Measurements from ENCODE around the gene TRIM17. TPM values are rescaled to one million over a fixed set of nuclear protein-coding genes. Genes with fewer than 3 reads are reported as not detected.
A peak's percentile ranks its signal among the peaks of the same experiment; 100 is the strongest.

The TRIM17 gene, protein sequence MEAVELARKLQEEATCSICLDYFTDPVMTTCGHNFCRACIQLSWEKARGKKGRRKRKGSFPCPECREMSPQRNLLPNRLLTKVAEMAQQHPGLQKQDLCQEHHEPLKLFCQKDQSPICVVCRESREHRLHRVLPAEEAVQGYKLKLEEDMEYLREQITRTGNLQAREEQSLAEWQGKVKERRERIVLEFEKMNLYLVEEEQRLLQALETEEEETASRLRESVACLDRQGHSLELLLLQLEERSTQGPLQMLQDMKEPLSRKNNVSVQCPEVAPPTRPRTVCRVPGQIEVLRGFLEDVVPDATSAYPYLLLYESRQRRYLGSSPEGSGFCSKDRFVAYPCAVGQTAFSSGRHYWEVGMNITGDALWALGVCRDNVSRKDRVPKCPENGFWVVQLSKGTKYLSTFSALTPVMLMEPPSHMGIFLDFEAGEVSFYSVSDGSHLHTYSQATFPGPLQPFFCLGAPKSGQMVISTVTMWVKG
- 0.30 TPM for total RNA-seq
- under 1 TPM in 3 of 4 donors, not detected in 1; 0.41 to 0.61 (median 0.41) TPM for polyA plus RNA-seq

DNA sequence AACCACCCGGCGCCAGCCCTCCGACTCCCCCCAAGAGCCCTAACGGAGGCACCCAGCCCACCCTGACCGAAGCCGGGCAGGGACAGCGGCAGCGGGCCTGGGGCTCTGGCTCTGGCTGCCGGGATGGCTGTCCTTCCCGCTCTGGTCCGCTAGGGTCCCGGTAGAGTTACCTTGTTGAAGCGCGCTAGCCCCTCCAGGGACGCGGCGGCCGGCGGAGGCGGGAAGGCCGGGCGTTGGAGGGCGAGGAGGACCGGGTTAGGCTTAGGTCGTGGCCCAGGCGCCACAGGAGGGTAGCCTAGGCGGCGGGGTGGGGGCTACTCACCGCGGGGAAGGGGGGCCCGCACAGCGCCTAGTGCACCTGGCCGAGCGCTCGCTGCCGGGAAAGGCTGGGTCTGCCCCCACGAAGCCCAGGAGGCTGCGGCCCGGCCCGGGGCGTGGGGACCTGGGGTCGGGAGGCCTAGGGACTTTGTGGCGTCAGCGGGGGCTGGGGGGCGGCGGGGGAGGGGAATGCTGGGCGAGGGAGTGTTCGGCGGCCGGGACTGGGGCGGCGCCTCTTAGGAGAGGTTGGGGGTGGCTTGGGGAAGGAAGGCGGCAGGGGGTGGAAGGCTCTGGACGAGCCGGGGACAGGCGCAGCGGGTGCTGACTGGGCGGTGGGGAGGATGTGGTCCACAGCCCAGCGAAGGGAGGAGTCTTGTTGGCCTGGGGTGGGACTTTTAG, at the start of gene TRIM17:
TRIM17 (minus strand) TSS at position 645 of the 717 bp plus-strand sequence. CDS start 1,789 bp downstream, outside the sequence.
- H3K36me3 ChIP-seq (ENCODE audit: control insufficient read depth, insufficient read depth, low read length), result no peaks in the 10 kb centered on the region
- peak within 1 kb of the TSS; percentile 80 to 88 (median 85) for H3K4me3 Mint-ChIP-seq
- H3K4me1 ChIP-seq (ENCODE audit: control insufficient read depth, insufficient read depth, low read length, poor library complexity, severe bottlenecking), result peaks cover 21% of the 10 kb centered on the region
- H3K27me3 Mint-ChIP-seq, result peaks cover 38% of the 10 kb centered on the region
- H3K9me3 Mint-ChIP-seq, result no peaks in the 10 kb centered on the region
- H3K27me3 ChIP-seq (ENCODE audit: control insufficient read depth, insufficient read depth, low read length), result peaks cover 10% of the 10 kb centered on the region
- H3K4me3 ChIP-seq (ENCODE audit: low read depth, low read length), result peak within 1 kb of the TSS; percentile 31
- peak within 1 kb of the TSS in 2 of 3 donors; percentile 12 to 45 for H3K27ac Mint-ChIP-seq
- peaks cover 4% of the 10 kb centered on the region for H3K36me3 Mint-ChIP-seq
- peaks cover 5 to 30% (median 17%) of the 10 kb centered on the region in 4 donors for H3K4me1 Mint-ChIP-seq
- no peaks in the 10 kb centered on the region for H3K9me3 ChIP-seq (ENCODE audit: control insufficient read depth in 2 of 2, low read length in 2 of 2)
- no peak within 1 kb of the TSS for H3K27ac ChIP-seq (ENCODE audit: insufficient read depth, low read length, poor library complexity, severe bottlenecking)
- DNase-seq (peak; percentile 18 to 60 (median 24)), ATAC-seq (ENCODE audit: low read depth in 2 of 2) (peak; percentile 54 to 65)

DNA sequence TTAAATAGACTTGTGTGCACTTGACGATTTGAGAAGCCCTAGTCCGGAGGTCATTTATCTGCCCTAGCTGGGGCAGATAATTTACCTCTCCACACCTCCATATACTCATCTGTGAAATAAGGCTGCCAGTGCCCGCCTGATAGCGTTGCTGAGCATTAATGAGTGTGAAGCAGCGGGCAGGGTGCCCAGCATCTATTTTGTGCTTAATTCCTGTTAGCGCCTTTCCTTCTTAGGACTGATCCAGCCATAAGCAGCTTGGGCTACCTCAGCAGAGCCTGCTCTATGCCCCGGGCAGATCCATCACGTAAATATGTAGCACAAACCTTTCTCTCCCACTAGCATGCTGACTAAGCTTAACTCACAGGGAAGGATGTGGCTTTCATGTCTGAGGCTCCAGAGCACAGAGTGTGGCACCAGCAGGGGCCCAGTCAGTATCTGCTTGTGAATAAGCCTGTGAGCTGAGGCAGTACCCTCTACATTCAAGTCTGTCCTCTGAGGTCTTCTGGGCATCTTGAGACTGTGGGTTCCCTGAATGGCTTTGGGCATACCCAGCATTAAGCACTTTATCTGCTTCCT, 49.0 kb upstream of the TRIM17 start:
- H3K27me3 Mint-ChIP-seq, result peaks cover 21% of the 10 kb centered on the region

DNA sequence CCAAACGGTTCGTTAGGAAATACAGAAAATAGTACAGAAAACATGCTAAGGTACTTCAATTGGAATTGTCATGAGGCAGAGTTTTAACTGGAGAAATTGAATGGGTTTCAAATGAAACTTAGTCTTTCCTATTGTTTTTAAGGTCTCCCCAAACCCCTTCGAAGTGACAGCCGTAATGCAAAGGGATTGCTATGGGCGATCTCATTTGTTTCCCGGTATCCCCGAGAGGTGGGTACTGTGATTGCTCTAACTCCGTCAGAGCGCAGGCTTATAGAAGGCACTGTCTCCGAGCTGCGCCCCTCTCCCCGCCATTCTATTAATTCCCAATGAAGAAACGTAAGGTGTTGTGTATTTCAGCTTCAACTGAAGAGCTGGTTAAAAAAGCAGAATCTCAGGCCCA, 48.5 kb upstream of the TRIM17 start:
- no peaks in the 10 kb centered on the region for H3K27me3 ChIP-seq (ENCODE audit: control insufficient read depth, insufficient read depth, low read length)
- ATAC-seq (ENCODE audit: low read depth in 2 of 2) (no peak), DNase-seq (no peak)
- Mint-ChIP-seq H3K27ac (peak overlapping the region; percentile 61 to 89 (median 73)), H3K4me1 (peaks cover 25 to 60% (median 41%) of the 10 kb centered on the region in 4 donors), H3K4me3 (peak overlapping the region; percentile 80 to 97 (median 88)), H3K36me3 (no peaks in the 10 kb centered on the region), H3K27me3 (peaks cover 21% of the 10 kb centered on the region), H3K9me3 (no peaks in the 10 kb centered on the region)
- peak overlapping the region; percentile 91 for H3K4me3 ChIP-seq (ENCODE audit: low read depth, low read length)
- peak overlapping the region; percentile 72 for H3K27ac ChIP-seq (ENCODE audit: insufficient read depth, low read length, poor library complexity, severe bottlenecking)
- H3K9me3 ChIP-seq (ENCODE audit: control insufficient read depth in 2 of 2, low read length in 2 of 2), result no peaks in the 10 kb centered on the region
- peaks cover 32% of the 10 kb centered on the region for H3K4me1 ChIP-seq (ENCODE audit: control insufficient read depth, insufficient read depth, low read length, poor library complexity, severe bottlenecking)
- no peaks in the 10 kb centered on the region for H3K36me3 ChIP-seq (ENCODE audit: control insufficient read depth, insufficient read depth, low read length)

More for the DNA sequence above, 49.0 kb upstream of the TRIM17 start:
- peak overlapping the region; percentile 27 for H3K27ac ChIP-seq (ENCODE audit: insufficient read depth, low read length, poor library complexity, severe bottlenecking)
- peak overlapping the region; percentile 91 for H3K4me3 ChIP-seq (ENCODE audit: low read depth, low read length)
- Mint-ChIP-seq H3K36me3 (no peaks in the 10 kb centered on the region), H3K4me1 (peaks cover 24 to 58% (median 40%) of the 10 kb centered on the region in 4 donors), H3K27ac (peak overlapping the region; percentile 61 to 86 (median 73)), H3K4me3 (peak overlapping the region; percentile 80 to 97 (median 88)), H3K9me3 (no peaks in the 10 kb centered on the region)
- no peaks in the 10 kb centered on the region for H3K9me3 ChIP-seq (ENCODE audit: control insufficient read depth in 2 of 2, low read length in 2 of 2)
- DNase-seq (peak in 1 of 3 donors; percentile 78), ATAC-seq (ENCODE audit: low read depth in 2 of 2) (peak in 1 of 2 donors; percentile 10)
- no peaks in the 10 kb centered on the region for H3K36me3 ChIP-seq (ENCODE audit: control insufficient read depth, insufficient read depth, low read length)
- H3K4me1 ChIP-seq (ENCODE audit: control insufficient read depth, insufficient read depth, low read length, poor library complexity, severe bottlenecking), result peaks cover 32% of the 10 kb centered on the region
- H3K27me3 ChIP-seq (ENCODE audit: control insufficient read depth, insufficient read depth, low read length), result no peaks in the 10 kb centered on the region

DNA sequence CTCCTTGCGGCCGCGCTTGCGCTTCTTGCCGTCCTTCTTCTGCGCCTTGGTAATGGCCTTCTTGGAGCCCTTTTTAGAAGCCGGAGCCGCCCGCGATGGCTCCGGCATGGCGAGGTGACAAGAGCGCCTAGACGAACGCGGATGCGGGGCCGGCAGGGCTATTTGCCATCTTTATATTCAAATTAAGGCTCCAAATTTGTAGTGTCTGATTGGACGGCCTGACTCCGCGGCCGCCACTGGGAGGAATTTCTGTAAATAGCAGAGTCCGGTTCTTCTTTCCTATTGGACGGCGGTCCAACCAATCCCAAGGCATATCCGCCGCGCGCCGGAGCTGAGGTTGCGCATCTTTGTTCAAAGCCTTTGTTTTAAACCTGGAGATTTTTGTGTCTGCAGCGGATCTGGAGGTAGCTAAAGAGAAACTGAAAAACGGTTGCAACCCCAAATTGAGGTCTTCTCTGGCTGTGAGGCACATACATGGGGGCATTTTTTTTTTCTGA, 47.9 kb upstream of the TRIM17 start:
- H3K4me3 Mint-ChIP-seq, result peak overlapping the region; percentile 80 to 97 (median 88)
- H3K27ac ChIP-seq (ENCODE audit: insufficient read depth, low read length, poor library complexity, severe bottlenecking), result peak overlapping the region; percentile 72
- DNase-seq (peak; percentile 85 to 98 (median 91)), ATAC-seq (ENCODE audit: low read depth in 2 of 2) (peak; percentile 96 to 98)
- peak overlapping the region; percentile 91 for H3K4me3 ChIP-seq (ENCODE audit: low read depth, low read length)
- H3K27ac Mint-ChIP-seq, result peak overlapping the region; percentile 73 to 89 (median 76)
- H3K36me3 ChIP-seq (ENCODE audit: control insufficient read depth, insufficient read depth, low read length), result no peaks in the 10 kb centered on the region
- H3K36me3 Mint-ChIP-seq, result no peaks in the 10 kb centered on the region
- no peaks in the 10 kb centered on the region for H3K27me3 ChIP-seq (ENCODE audit: control insufficient read depth, insufficient read depth, low read length)
- peaks cover 35% of the 10 kb centered on the region for H3K4me1 ChIP-seq (ENCODE audit: control insufficient read depth, insufficient read depth, low read length, poor library complexity, severe bottlenecking)
- H3K9me3 Mint-ChIP-seq, result no peaks in the 10 kb centered on the region
- H3K27me3 Mint-ChIP-seq, result peaks cover 16% of the 10 kb centered on the region
- peaks cover 25 to 60% (median 41%) of the 10 kb centered on the region in 4 donors for H3K4me1 Mint-ChIP-seq
- H3K9me3 ChIP-seq (ENCODE audit: control insufficient read depth in 2 of 2, low read length in 2 of 2), result no peaks in the 10 kb centered on the region

DNA sequence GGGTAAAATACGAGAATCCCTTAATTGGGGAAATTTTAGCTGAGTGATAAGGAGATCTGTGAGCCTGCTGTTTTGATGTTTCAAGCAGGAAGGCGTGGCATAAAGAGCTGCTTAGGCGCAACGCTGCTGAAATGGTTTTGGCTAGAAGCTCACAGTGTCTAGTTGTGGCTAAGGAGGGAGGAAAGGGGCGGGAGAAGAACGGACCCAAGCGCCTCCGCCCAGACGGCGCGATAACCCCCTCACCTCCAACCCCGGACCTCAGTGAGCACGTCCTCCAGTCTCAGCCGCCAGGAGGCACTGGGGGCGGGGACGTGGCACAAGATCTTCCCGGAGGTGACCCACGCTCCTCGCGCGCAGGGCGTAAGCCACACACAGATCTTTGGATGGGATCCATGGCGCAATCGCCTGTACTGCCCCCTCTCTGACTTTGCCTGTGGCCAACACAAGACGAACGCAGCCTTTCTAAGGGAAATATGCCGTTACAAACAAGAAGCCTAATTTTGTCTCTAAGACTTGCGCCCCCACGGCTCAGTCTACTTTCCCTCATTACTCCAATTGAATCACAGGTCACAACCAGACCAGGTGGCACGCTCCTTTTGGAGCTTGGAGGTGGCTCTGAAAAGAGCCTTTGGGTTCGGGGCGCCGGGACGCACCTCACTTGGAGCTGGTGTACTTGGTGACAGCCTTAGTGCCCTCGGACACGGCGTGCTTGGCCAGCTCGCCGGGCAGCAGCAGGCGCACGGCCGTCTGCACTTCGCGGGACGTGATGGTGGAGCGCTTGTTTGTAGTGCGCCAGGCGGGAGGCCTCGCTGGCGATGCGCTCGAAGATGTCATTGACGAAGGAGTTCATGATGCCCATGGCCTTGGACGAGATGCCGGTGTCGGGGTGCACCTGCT, 47.1 kb upstream of the TRIM17 start:
- Histone ChIP-seq H3K9me3 (ENCODE audit: control insufficient read depth in 2 of 2, low read length in 2 of 2) (no peaks in the 10 kb centered on the region), H3K4me3 (ENCODE audit: low read depth, low read length) (peak overlapping the region; percentile 91), H3K27me3 (ENCODE audit: control insufficient read depth, insufficient read depth, low read length) (no peaks in the 10 kb centered on the region), H3K36me3 (ENCODE audit: control insufficient read depth, insufficient read depth, low read length) (no peaks in the 10 kb centered on the region), H3K27ac (ENCODE audit: insufficient read depth, low read length, poor library complexity, severe bottlenecking) (peak overlapping the region; percentile 52), H3K4me1 (ENCODE audit: control insufficient read depth, insufficient read depth, low read length, poor library complexity, severe bottlenecking) (peaks cover 38% of the 10 kb centered on the region)
- peak overlapping the region; percentile 73 to 89 (median 76) for H3K27ac Mint-ChIP-seq
- no peaks in the 10 kb centered on the region for H3K36me3 Mint-ChIP-seq
- peaks cover 25 to 64% (median 44%) of the 10 kb centered on the region in 4 donors for H3K4me1 Mint-ChIP-seq
- H3K4me3 Mint-ChIP-seq, result peak overlapping the region; percentile 80 to 97 (median 88)
- peak in 1 of 2 donors; percentile 19 for ATAC-seq (ENCODE audit: low read depth in 2 of 2)
- DNase-seq, result peak; percentile 46 to 92 (median 50)
- H3K27me3 Mint-ChIP-seq, result peaks cover 12% of the 10 kb centered on the region
- no peaks in the 10 kb centered on the region for H3K9me3 Mint-ChIP-seq

DNA sequence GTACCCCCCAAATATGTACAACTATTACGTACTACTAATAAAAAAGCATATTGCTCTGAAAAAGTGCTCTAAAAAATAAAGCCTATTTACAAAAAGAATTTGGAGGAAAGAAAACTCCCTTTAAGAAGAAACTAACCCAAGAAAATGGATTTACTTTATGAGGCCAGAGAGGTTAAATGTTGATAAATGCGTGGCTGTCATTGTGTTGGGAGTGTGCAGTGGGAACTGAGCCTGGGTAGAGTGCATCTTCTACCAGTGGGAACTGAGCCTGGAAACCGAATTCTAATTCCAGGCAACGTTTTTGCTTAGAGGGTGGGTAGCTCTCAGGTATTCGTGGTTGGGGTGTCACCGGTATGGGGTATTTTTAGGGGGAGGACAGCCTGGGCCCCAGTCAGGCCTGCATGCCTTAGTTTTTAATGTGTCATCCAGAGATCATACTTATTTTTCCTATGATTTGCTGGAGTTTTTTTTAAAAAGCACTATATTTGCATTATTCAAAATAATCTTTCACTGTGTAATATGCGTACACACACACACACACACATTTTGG, 46.4 kb upstream of the TRIM17 start:
- DNase-seq, result no peak
- Mint-ChIP-seq H3K9me3 (no peaks in the 10 kb centered on the region), H3K27me3 (peaks cover 12% of the 10 kb centered on the region), H3K36me3 (no peaks in the 10 kb centered on the region), H3K4me3 (peak overlapping the region; percentile 80 to 97 (median 88)), H3K27ac (peak overlapping the region in 1 of 3 donors; percentile 73), H3K4me1 (peaks cover 25 to 68% (median 48%) of the 10 kb centered on the region in 4 donors)
- Histone ChIP-seq H3K27me3 (ENCODE audit: control insufficient read depth, insufficient read depth, low read length) (no peaks in the 10 kb centered on the region), H3K27ac (ENCODE audit: insufficient read depth, low read length, poor library complexity, severe bottlenecking) (peak overlapping the region; percentile 11), H3K9me3 (ENCODE audit: control insufficient read depth in 2 of 2, low read length in 2 of 2) (no peaks in the 10 kb centered on the region), H3K36me3 (ENCODE audit: control insufficient read depth, insufficient read depth, low read length) (no peaks in the 10 kb centered on the region), H3K4me3 (ENCODE audit: low read depth, low read length) (peak overlapping the region; percentile 91), H3K4me1 (ENCODE audit: control insufficient read depth, insufficient read depth, low read length, poor library complexity, severe bottlenecking) (peaks cover 43% of the 10 kb centered on the region)
- no peak for ATAC-seq (ENCODE audit: low read depth in 2 of 2)

Data from CD4-positive, CD25-positive, alpha-beta regulatory T cell (primary cell).